LNCaP clone FGC (cell line): Measurements from ENCODE around the gene UBR3.

Experiments used
- DNase-seq: peaks from one replicate; pipeline ENCODE4 v3.0.0-alpha.2; 2011; ENCODE audit warnings: low read depth
- H3K4me3 ChIP-seq: 2 replicates; pipeline ENCODE4 v1.5.1; 2011; ENCODE audit warnings: mild to moderate bottlenecking, low read depth, low read length, control low read depth
- CTCF ChIP-seq: IDR thresholded peaks from 2 replicates; pipeline ENCODE4 v1.5.1; 2012; ENCODE audit warnings: mild to moderate bottlenecking; ENCODE audit not compliant: control insufficient read depth, insufficient read depth; ENCODE audit errors: extremely low read depth

UBR3 gene

DNA sequence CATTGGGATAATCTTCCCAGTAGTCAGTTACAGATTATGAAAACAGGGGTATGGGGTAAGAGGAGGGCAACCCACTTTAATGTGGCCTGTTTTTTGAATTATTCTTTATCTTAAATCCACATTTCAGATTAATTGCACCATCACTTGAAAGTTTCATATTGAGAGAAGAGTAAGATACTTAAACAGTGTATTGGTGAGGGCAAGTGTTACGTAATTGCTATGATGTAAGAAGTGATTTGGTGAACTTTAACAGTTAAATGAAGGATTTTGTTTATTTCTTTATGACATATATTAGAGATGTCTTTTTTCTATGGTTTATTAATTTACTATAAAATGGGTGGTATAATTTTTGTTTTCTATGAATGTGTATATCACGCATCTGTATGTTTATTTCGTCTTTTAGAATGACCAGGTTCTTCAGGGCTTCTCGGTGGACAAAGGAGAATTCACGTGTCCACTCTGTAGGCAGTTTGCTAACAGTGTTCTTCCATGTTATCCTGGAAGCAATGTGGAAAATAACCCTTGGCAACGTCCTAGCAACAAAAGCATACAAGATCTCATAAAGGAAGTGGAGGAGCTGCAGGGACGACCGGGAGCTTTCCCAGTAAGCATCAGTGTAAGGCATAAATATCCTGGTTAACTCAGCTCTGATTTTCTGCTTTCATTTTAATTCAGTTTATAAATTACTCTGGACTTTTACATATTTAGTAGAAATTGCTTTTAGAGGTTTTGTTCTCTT lies 179.5 kb downstream of the UBR3 start:
- no peak for TF ChIP-seq CTCF
- no peak overlapping the region for H3K4me3 ChIP-seq
- no peak for DNase-seq

DNA sequence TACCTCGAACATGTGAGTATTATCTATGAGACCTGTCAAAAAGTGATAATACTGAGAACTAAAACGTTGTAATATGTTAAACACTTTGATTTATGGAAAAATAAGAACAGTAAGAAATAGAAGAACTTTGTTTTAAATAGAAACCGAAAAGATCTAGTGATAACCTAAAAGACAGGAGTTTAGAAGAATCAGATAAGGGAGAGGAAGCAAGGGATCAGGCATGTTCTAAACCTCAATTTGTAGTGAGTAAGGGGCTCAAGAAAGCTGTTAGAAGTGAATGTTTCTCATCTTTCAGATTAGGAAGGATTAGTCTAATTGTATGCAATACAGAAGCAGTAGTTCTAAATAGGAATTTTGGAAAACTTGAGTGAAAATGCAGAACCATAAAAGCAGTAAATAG lies 182.0 kb downstream of the UBR3 start:
- no peak for DNase-seq
- no peak for TF ChIP-seq CTCF
- no peak overlapping the region for H3K4me3 ChIP-seq

DNA sequence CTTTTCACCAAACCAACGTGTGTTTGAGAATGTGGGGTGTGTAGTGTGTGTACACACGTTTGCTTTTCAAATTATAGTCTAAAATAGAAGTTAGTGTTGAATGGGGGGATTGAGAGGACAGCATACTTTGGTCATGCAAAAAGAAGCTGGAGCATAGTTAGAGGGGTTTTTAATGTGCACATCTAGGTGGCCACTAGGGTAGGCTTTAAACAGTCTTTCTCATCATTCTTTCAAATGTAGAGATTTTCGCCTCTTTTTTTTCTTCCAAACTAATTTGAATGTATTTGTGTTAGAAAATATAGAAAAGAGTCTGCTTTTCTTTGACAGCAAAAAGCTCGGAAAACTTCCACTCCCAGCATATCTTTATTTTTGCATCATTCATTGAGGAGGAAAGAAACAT lies 185.5 kb downstream of the UBR3 start:
- TF ChIP-seq CTCF, result no peak
- no peak overlapping the region for H3K4me3 ChIP-seq
- no peak for DNase-seq

DNA sequence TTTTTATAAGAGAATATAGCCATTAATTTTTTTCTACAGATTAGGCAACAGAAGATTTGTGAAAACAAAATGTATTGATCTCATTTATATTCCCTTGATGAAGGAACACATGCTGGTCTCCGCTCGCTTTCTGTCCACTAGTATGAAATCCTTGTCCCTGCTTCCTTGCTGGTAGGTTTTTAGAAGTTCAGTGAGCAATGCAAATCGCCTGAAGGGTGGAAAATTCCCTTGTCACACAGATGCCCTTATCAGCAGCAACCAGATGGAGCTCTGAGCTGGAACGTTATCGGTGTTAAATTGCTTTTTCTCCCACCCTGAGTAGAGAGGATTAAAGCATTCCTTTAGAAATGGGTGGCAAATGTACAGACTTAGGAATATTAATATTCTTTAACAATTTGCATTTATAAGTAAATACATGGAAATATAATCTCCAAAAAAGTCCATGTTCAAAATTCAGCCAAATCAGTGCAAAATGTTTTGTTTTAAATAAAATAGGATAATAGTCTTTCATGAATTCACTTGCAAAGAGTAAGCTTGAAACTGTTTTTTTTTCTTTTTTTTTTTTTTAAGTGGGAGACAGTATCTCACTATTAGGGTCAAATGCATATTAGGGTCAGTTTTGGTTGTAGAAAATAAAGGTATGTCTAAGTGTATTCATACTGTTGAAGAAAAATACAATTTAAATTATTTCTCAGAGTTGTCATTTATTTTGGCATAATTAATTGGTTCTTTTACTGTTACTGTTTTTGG lies 186.7 kb downstream of the UBR3 start:
- DNase-seq, result no peak
- no peak overlapping the region for H3K4me3 ChIP-seq
- no peak for TF ChIP-seq CTCF

DNA sequence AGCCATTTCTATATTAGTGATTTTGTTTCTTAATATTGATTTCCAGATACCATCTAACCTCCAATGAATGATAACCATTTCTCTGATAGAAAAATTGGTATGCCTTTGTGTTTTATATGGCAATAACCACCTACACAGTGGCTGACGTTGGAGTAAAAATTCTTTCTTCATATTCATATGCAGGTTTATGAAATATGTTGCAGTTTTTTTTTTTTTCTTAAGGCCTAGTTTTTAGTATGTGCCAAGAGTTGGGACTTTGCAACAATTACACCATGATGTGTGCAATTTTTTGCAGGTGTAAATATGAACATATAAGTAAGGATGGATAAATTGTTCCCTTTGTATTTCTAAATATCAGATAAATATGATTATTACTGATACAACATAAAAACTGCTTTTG lies 187.5 kb downstream of the UBR3 start:
- no peak for TF ChIP-seq CTCF
- no peak overlapping the region for H3K4me3 ChIP-seq
- DNase-seq, result no peak

DNA sequence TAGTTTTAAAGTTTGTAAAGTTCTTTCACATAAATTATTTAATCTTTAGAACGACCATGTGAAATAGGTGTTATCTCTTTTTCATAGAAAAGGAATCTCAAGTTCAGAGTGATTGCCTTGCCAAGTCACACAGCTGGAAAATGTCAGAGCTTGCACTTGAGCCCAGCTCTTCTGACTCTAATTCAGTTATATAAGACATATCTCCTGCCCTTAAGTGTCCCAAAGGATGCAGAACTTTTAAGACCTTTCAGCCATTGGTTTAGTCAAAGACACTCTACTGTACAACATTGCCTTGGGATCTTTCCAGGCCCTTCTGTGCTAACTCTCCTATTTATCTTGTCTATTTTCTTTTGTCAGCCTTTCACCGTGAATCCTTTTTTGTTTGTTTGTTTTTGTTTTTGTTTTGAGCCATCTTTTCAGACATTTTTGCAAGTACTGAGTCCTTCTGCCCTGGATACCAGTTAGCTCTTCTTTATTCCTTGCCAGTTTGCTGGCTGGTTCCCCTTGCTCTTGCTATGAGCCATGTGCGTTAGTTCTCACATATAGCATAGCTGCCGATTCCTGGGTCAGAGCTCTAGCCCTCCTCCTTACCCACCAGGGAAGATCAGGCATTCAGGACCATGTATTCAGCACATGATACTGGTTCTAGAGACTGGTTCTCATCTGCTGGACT lies 190.7 kb downstream of the UBR3 start:
- DNase-seq, result no peak
- no peak for TF ChIP-seq CTCF
- H3K4me3 ChIP-seq, result no peak overlapping the region
